Panc1 (cell line): ENCODE data around the gene DMAC2. TPM values are rescaled to one million over a fixed set of nuclear protein-coding genes. Genes with fewer than 3 reads are reported as not detected.

ENCODE experiments used
- ATAC-seq: fragments of 200-7000 bp; cut with Tn5 transposase; 2 replicates; pipeline ENCODE4 v1.9.1; 2020; ENCODE audit warnings: mild to moderate bottlenecking, moderate library complexity
- BruUV-seq: library from RNA; stranded (reverse); fragments of 400-500 nt; replicated peaks from 2 replicates; lab custom pipeline; 2021; lab: Mats Ljungman, UMichigan
- CTCF ChIA-PET: fragments of 300-600 bp; sonication (Branson Sonifier 250); formaldehyde crosslinking; loops from one replicate; lab custom pipeline; 2022; ENCODE audit warnings: antibody characterized with exemption; lab: Charles Lee
- POLR2A ChIA-PET: fragments of 300-600 bp; sonication (Branson Sonifier 250); formaldehyde crosslinking; loops from one replicate; lab custom pipeline; 2022; ENCODE audit warnings: antibody characterized with exemption; lab: Charles Lee
- DNase-seq: peaks from one replicate; pipeline ENCODE4 v3.0.0-alpha.2; 2010; ENCODE audit warnings: low read depth, low spot score
- H3K27ac ChIP-seq: 2 replicates; pipeline ENCODE4 v1.5.1; 2011; ENCODE audit warnings: mild to moderate bottlenecking, low read length, inconsistent platforms
- H3K27me3 ChIP-seq: fragments of 200-500 bp; sonication (Bioruptor generic); 2 replicates; pipeline ENCODE4 v1.6.0; 2014; ENCODE audit warnings: low read length, inconsistent platforms; ENCODE audit not compliant: control insufficient read depth, insufficient read depth
- H3K36me3 ChIP-seq: fragments of 200-500 bp; sonication (Bioruptor generic); 2 replicates; pipeline ENCODE4 v1.5.1; 2014; ENCODE audit warnings: inconsistent platforms, mild to moderate bottlenecking, low read length, moderate library complexity; ENCODE audit not compliant: control insufficient read depth, insufficient read depth
- H3K4me1 ChIP-seq: 2 replicates; pipeline ENCODE4 v1.5.1; 2011; ENCODE audit warnings: inconsistent platforms, mild to moderate bottlenecking, low read length, moderate library complexity; ENCODE audit not compliant: control insufficient read depth, insufficient read depth
- H3K4me3 ChIP-seq, 2 experiments: 2 replicates each; pipeline ENCODE4 v1.5.1; 2011 to 2012; ENCODE audit warnings: low read depth in 2 of 2, low read length in 2 of 2, mild to moderate bottlenecking in 2 of 2, inconsistent platforms in 1 of 2, moderate library complexity in 1 of 2
- H3K9me3 ChIP-seq: fragments of 200-500 bp; sonication (Bioruptor generic); 2 replicates; pipeline ENCODE4 v1.5.1; 2014; ENCODE audit warnings: low read depth, mild to moderate bottlenecking, inconsistent platforms, low read length, moderate library complexity; ENCODE audit not compliant: control insufficient read depth, insufficient read depth
- CTCF ChIP-seq: fragments of 450-650 bp; IDR thresholded peaks from 2 replicates; pipeline ENCODE4 v1.5.1; 2017; ENCODE audit warnings: mild to moderate bottlenecking
- POLR2AphosphoS5 ChIP-seq: IDR thresholded peaks from 2 replicates; pipeline ENCODE4 v1.6.1; 2012; ENCODE audit warnings: mild to moderate bottlenecking, low read depth, low read length, moderate library complexity
- REST ChIP-seq, 2 experiments: IDR thresholded peaks; 2 replicates each; pipeline ENCODE4 v1.6.1; 2011 to 2012; ENCODE audit warnings: low read depth in 2 of 2, control low read depth in 1 of 2, low read length in 1 of 2, mild to moderate bottlenecking in 1 of 2, moderate library complexity in 1 of 2; ENCODE audit not compliant: insufficient read depth in 1 of 2
- SIN3A ChIP-seq: IDR thresholded peaks from 2 replicates; pipeline ENCODE4 v1.6.1; 2012; ENCODE audit warnings: low read depth, mild to moderate bottlenecking, low read length, moderate library complexity, borderline replicate concordance; ENCODE audit not compliant: insufficient read depth
- TCF7L2 ChIP-seq: IDR thresholded peaks from 2 replicates; pipeline ENCODE4 v1.6.1; 2011; ENCODE audit warnings: mild to moderate bottlenecking, low read depth, low read length, inconsistent platforms
- in situ Hi-C: cut with HindIII; loops from 2 replicates; pipeline ENCODE4 v1.10.0; 2016; ENCODE audit warnings: low sequenced_read_pairs, low pct_unique_long_range_greater_than_20kb
- intact Hi-C: fragments of 100-400 bp; cut with micrococcal nuclease; formaldehyde crosslinking; loops from one replicate; pipeline ENCODE4 v1.10.0; 2022; ENCODE audit not compliant: unreplicated experiment
- total RNA-seq: library from RNA; stranded (reverse); gene quantifications from one replicate; pipeline ENCODE4 v1.2.1, GENCODE V29; 2021; ENCODE audit not compliant: unreplicated experiment

Gene DMAC2
- total RNA-seq, 1 experiment from 2014 or later, result 37.5 TPM

- intact Hi-C loops (no loop called here), in situ Hi-C loops (no loop called here)
- no peaks in the 10 kb centered on the region for H3K4me1 ChIP-seq
- H3K27me3 ChIP-seq, result peaks cover 5% of the 10 kb centered on the region
- no peak overlapping the region for H3K27ac ChIP-seq
- H3K9me3 ChIP-seq, result no peaks in the 10 kb centered on the region
- ChIA-PET CTCF (no interaction called here), POLR2A (no interaction called here)
- H3K36me3 ChIP-seq, result no peaks in the 10 kb centered on the region
- no peak for ATAC-seq
- no peak for DNase-seq
- BruUV-seq, result no TSS peak
- H3K4me3 ChIP-seq, result no peak overlapping the region
- no peak for TF ChIP-seq SIN3A
- TF ChIP-seq REST (IDR thresholded peaks at IDR 0.05; ENCODE audit: insufficient read depth in 1 of 2, low read depth in 2 of 2, low read length in 1 of 2), result no peak
- no peak for TF ChIP-seq CTCF
- no peak for TF ChIP-seq TCF7L2
- TF ChIP-seq POLR2AphosphoS5, result no peak
These were observed 40.1 kb upstream of the DMAC2 start for GRCh38 chr19:41479757-41480191.

GRCh38 chr19:41478875-41479756, 39.4 kb upstream of the DMAC2 start:
- ChIA-PET CTCF (no interaction called here), POLR2A (no interaction called here)
- no peak for TF ChIP-seq SIN3A
- TF ChIP-seq POLR2AphosphoS5, result no peak
- TF ChIP-seq CTCF, result no peak
- no peak for TF ChIP-seq TCF7L2
- TF ChIP-seq REST (IDR thresholded peaks at IDR 0.05; ENCODE audit: insufficient read depth in 1 of 2, low read depth in 2 of 2, low read length in 1 of 2), result no peak
- BruUV-seq, result no TSS peak
- no peaks in the 10 kb centered on the region for H3K4me1 ChIP-seq
- no peak for DNase-seq
- H3K4me3 ChIP-seq, result no peak overlapping the region
- peaks cover 5% of the 10 kb centered on the region for H3K27me3 ChIP-seq
- no peak for ATAC-seq
- H3K9me3 ChIP-seq, result no peaks in the 10 kb centered on the region
- intact Hi-C loops, result no loop called here
- no peaks in the 10 kb centered on the region for H3K36me3 ChIP-seq
- H3K27ac ChIP-seq, result no peak overlapping the region
- in situ Hi-C loops, result no loop called here
